C4-2B (cell line): ENCODE measurements around the gene ADARB2.

Experiments
- H3K27ac ChIP-seq: fragments of 450-650 bp; 2 replicates; pipeline ENCODE4 v1.5.1; 2017
- CTCF ChIP-seq: fragments of 450-650 bp; conservative IDR thresholded peaks from 2 replicates; pipeline ENCODE4 v1.5.1; 2017; ENCODE audit warnings: mild to moderate bottlenecking
- ZFX ChIP-seq: fragments of 450-650 bp; IDR thresholded peaks from 2 replicates; pipeline ENCODE4 v1.6.1; 2017

ADARB2 gene

GRCh38 chr10:1530871-1531517, 206.3 kb downstream of the ADARB2 start:
- H3K27ac ChIP-seq: no peak overlapping the region

GRCh38 chr10:1529806-1530413, 207.4 kb downstream of the ADARB2 start:
- no peak overlapping the region for H3K27ac ChIP-seq
- TF ChIP-seq CTCF (no peak), ZFX (no peak)

More at GRCh38 chr10:1530871-1531517, 206.3 kb downstream of the ADARB2 start:
- TF ChIP-seq CTCF (no peak), ZFX (no peak)

- TF ChIP-seq ZFX (no peak), CTCF (no peak)
- H3K27ac ChIP-seq: no peak overlapping the region
Observed at GRCh38 chr10:1527951-1528350, 209.4 kb downstream of the ADARB2 start.

GRCh38 chr10:1526436-1527055, 210.8 kb downstream of the ADARB2 start:
- TF ChIP-seq CTCF (no peak), ZFX (no peak)
- no peak overlapping the region for H3K27ac ChIP-seq

GRCh38 chr10:1525354-1526162, 211.8 kb downstream of the ADARB2 start:
- no peak overlapping the region for H3K27ac ChIP-seq

GRCh38 chr10:1524540-1524939, 212.8 kb downstream of the ADARB2 start:
- no peak overlapping the region for H3K27ac ChIP-seq
- TF ChIP-seq CTCF: no peak
- no peak for TF ChIP-seq ZFX

More at GRCh38 chr10:1525354-1526162, 211.8 kb downstream of the ADARB2 start:
- TF ChIP-seq CTCF (no peak), ZFX (no peak)

- no peak overlapping the region for H3K27ac ChIP-seq
- TF ChIP-seq ZFX: no peak
- TF ChIP-seq CTCF: no peak
Observed at GRCh38 chr10:1523221-1523620, 214.1 kb downstream of the ADARB2 start.
